ENCODE data around the gene ZNF343.

The ZNF343 gene

DNA sequence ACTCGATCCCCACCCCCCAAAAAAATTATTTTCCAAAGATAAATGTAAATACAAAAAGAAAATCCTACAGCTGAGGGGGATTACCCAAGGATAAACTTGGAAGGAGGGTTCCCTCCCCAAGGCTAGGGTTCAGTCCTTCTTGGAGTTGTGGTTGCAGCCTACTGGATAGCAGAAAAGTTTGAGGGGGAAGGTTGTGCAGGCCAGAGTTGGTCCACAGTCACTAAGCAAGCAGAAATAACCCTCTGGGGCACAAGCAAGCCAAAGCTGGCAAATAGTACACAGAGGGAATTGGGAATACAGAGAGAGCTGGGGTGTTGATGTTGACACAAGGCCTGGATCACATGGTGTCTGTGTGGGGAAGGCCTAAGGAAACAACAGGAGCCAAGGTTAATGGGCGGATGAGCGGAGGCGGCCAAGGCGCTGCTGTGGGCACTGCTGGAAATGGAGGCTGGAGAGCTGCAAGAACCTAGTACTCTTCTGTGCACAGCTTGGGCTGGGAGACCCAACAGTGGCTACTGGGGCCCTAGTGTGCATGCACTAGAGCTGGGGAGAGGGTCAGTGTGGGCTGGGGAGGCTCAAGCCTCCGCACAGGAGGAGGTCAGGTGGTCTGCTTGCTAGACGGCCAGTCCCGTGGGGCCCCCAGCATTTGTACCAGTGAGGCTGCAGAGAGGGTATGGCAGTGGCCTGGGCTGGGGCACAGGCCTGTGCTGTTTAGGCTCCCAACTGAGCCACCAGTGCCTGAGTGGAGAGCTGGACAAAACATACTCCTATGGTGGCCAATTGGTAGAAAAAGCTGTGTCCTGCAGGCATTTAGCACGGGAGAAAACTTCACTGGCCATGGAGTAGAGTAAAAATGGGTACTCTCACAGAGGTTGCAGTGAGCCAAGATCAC lies 32.6 kb downstream of the ZNF343 start:
- H3K9me3 ChIP-seq (ENCODE audit: severe bottlenecking), result no peaks in the 10 kb centered on the region
- TF ChIP-seq, protein P1, sequence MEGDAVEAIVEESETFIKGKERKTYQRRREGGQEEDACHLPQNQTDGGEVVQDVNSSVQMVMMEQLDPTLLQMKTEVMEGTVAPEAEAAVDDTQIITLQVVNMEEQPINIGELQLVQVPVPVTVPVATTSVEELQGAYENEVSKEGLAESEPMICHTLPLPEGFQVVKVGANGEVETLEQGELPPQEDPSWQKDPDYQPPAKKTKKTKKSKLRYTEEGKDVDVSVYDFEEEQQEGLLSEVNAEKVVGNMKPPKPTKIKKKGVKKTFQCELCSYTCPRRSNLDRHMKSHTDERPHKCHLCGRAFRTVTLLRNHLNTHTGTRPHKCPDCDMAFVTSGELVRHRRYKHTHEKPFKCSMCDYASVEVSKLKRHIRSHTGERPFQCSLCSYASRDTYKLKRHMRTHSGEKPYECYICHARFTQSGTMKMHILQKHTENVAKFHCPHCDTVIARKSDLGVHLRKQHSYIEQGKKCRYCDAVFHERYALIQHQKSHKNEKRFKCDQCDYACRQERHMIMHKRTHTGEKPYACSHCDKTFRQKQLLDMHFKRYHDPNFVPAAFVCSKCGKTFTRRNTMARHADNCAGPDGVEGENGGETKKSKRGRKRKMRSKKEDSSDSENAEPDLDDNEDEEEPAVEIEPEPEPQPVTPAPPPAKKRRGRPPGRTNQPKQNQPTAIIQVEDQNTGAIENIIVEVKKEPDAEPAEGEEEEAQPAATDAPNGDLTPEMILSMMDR (IDR thresholded peaks at IDR 0.05; ENCODE audit: poor library complexity, severe bottlenecking), result no peak
- H3K4me1 ChIP-seq (ENCODE audit: insufficient read depth, poor library complexity, severe bottlenecking), result peaks cover 2% of the 10 kb centered on the region

GRCh38 chr20:2473516-2473915 lies 35.2 kb downstream of the ZNF343 start:
- peaks cover 13% of the 10 kb centered on the region for H3K36me3 ChIP-seq (ENCODE audit: low read depth)
- H3K4me1 ChIP-seq (ENCODE audit: insufficient read depth, poor library complexity, severe bottlenecking), result peaks cover 8% of the 10 kb centered on the region
- no peaks in the 10 kb centered on the region for H3K27me3 ChIP-seq (ENCODE audit: insufficient read depth, poor library complexity, severe bottlenecking)
- TF ChIP-seq, protein P1 (IDR thresholded peaks at IDR 0.05; ENCODE audit: poor library complexity, severe bottlenecking), result no peak
- H3K27ac ChIP-seq (ENCODE audit: poor library complexity, severe bottlenecking), result no peak overlapping the region
- H3K9me3 ChIP-seq (ENCODE audit: severe bottlenecking), result no peaks in the 10 kb centered on the region
- H3K4me3 ChIP-seq (ENCODE audit: severe bottlenecking), result no peak overlapping the region
- ATAC-seq (ENCODE audit: low read depth) (no peak), DNase-seq (ENCODE audit: low spot score) (no peak)

More for the DNA sequence above, 32.6 kb downstream of the ZNF343 start:
- H3K27me3 ChIP-seq (ENCODE audit: insufficient read depth, poor library complexity, severe bottlenecking), result no peaks in the 10 kb centered on the region
- DNase-seq (ENCODE audit: low spot score), result no peak
- H3K36me3 ChIP-seq (ENCODE audit: low read depth), result no peaks in the 10 kb centered on the region
- ATAC-seq (ENCODE audit: low read depth), result no peak; the same call in 2 of the 3 replicates
- H3K27ac ChIP-seq (ENCODE audit: poor library complexity, severe bottlenecking), result no peak overlapping the region
- H3K4me3 ChIP-seq (ENCODE audit: severe bottlenecking), result no peak overlapping the region

DNA sequence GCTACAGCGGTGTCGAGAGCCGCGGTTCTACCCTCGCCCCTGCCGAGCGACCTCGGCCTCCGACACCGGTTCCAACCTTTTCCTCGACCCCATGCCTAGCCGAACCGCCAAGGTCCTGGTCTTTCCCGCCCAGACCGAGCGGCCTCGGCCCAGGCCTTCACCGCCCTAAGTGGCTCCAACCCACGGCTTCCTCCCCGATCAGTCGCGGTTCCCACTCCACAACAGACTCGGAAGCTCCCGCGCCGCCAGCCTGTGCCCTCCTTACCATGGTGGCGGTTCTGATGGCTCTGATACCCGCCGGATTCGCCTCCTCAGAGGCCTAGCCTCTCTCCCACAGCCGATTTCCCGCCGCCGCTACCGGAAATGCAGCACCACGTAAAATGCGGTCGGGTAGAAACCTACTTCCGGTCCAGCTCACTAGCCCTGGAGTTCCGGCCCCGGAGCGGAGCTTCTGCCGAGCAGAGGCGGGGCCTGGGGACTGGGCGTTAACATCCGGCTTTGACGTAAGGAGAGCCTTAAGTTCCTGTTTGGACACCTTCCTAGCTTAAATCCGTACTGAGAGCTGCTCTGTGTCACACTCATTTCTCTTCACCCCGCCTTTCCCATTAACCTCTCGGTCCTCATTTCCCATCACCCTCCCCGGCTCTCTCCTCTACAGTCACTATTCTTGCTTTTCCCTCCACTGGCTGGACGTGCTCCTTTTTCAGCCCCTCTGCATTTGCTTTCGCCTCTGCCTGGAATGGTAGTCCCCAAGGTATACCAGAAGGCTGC lies 38.1 kb downstream of the ZNF343 start, which contains the start of gene SNRPB:
TSS of gene SNRPB (minus strand) at position 367 of the 771 bp plus-strand sequence. CDS start at position 268, 99 bp downstream.
- Histone ChIP-seq H3K4me1 (ENCODE audit: insufficient read depth, poor library complexity, severe bottlenecking) (peaks cover 8% of the 10 kb centered on the region), H3K27me3 (ENCODE audit: insufficient read depth, poor library complexity, severe bottlenecking) (no peaks in the 10 kb centered on the region), H3K27ac (ENCODE audit: poor library complexity, severe bottlenecking) (peak within 1 kb of the TSS; percentile 81), H3K4me3 (ENCODE audit: severe bottlenecking) (peak within 1 kb of the TSS; percentile 77), H3K36me3 (ENCODE audit: low read depth) (peaks cover 42% of the 10 kb centered on the region), H3K9me3 (ENCODE audit: severe bottlenecking) (no peaks in the 10 kb centered on the region)
- ATAC-seq (ENCODE audit: low read depth) (peak; percentile 95), DNase-seq (ENCODE audit: low spot score) (peak; percentile 95)
- TF ChIP-seq, protein P1 (IDR thresholded peaks at IDR 0.05; ENCODE audit: poor library complexity, severe bottlenecking), result no peak

DNA sequence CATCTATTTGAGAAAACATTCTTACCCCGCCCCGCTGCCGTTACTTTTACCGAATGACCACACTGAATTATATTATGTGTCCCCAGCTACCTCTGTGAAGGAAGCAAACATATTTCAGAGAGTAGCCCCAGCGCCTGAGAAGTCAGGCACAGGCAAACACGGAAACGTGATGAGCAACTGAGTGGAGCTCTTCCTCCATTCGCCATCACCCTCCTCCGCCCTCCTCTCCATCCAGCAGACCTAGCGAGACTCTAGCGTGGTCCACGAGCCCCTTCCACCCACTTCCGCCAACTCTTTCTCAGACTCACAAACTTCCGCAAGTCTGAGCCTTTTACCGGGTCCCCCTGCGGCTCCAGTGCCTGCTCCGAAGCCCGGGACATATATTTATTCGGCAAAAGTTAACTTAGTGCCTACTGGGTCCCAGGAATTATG lies 38.7 kb downstream of the ZNF343 start:
- Histone ChIP-seq H3K27me3 (ENCODE audit: insufficient read depth, poor library complexity, severe bottlenecking) (no peaks in the 10 kb centered on the region), H3K36me3 (ENCODE audit: low read depth) (peaks cover 48% of the 10 kb centered on the region), H3K9me3 (ENCODE audit: severe bottlenecking) (no peaks in the 10 kb centered on the region), H3K4me1 (ENCODE audit: insufficient read depth, poor library complexity, severe bottlenecking) (peaks cover 8% of the 10 kb centered on the region), H3K27ac (ENCODE audit: poor library complexity, severe bottlenecking) (peak overlapping the region; percentile 81), H3K4me3 (ENCODE audit: severe bottlenecking) (peak overlapping the region; percentile 77)
- DNase-seq (ENCODE audit: low spot score) (no peak), ATAC-seq (ENCODE audit: low read depth) (peak; percentile 45)
- TF ChIP-seq, protein P1 (IDR thresholded peaks at IDR 0.05; ENCODE audit: poor library complexity, severe bottlenecking), result no peak

All from RWPE2 (cell line).